ENCODE measurements around the gene TBX1. TPM values are rescaled to one million over a fixed set of nuclear protein-coding genes. Genes with fewer than 3 reads are reported as not detected.
A peak's percentile ranks its signal among the peaks of the same experiment; 100 is the strongest.

The TBX1 gene
- total RNA-seq, 4 donors from 2014 or later = 1.4 to 2.5 (median 1.8) TPM

GRCh38 chr22:19717691-19718455, 42.7 kb upstream of the TBX1 start:
- Histone ChIP-seq H3K27me3 (peaks cover 0 to 86% (median 5%) of the 10 kb centered on the region in 4 donors), H3K27ac (replicated peaks in 1 of 4) (peak overlapping the region in 3 of 4 donors; percentile 44 to 69 (median 64))
- intact Hi-C loops (cut with DNase I) = loop anchor here (1.0 kb wide), 1 partner anchor 39 kb away; no protein-coding TSS in a partner anchor

GRCh38 chr22:19718456-19719049, 42.0 kb upstream of the TBX1 start:
- 3% methylated on average over 24 of the region's 70 CpGs for WGBS
- H3K9me3 ChIP-seq = no peaks in the 10 kb centered on the region
- H3K36me3 ChIP-seq = peaks cover 0 to 29% (median 26%) of the 10 kb centered on the region in 4 donors
- H3K27ac ChIP-seq (replicated peaks in 1 of 4) = peak overlapping the region; percentile 2 to 69 (median 54)
- no peak for DNase-seq (ENCODE audit: extremely low spot score)
- H3K27me3 ChIP-seq = peaks cover 0 to 87% (median 6%) of the 10 kb centered on the region in 4 donors
- intact Hi-C loops (cut with DNase I) = loop anchor here (1.0 kb wide), 1 partner anchor 39 kb away; no protein-coding TSS in a partner anchor
- H3K4me3 ChIP-seq = peak overlapping the region; percentile 66 to 86 (median 70)
- no peak for TF ChIP-seq EP300 (IDR thresholded peaks at IDR 0.05)
- H3K4me1 ChIP-seq = peaks cover 58 to 70% (median 59%) of the 10 kb centered on the region in 4 donors

More at GRCh38 chr22:19717691-19718455, 42.7 kb upstream of the TBX1 start:
- Histone ChIP-seq H3K36me3 (peaks cover 0 to 29% (median 26%) of the 10 kb centered on the region in 4 donors), H3K9me3 (no peaks in the 10 kb centered on the region), H3K4me3 (peak overlapping the region; percentile 66 to 86 (median 70)), H3K4me1 (peaks cover 52 to 64% (median 52%) of the 10 kb centered on the region in 4 donors)
- DNase-seq (ENCODE audit: extremely low spot score) = no peak
- WGBS = 24% methylated on average over 14 of the region's 96 CpGs
- TF ChIP-seq CTCF (IDR thresholded peaks at IDR 0.05) = peak in 2 of 3 experiments; percentile 94 to 99
- no peak for TF ChIP-seq POLR2A (IDR thresholded peaks at IDR 0.05; ENCODE audit: low read depth)
- peak in 1 of 2 donors; percentile 29 for TF ChIP-seq POLR2AphosphoS5 (IDR thresholded peaks at IDR 0.05)
- TF ChIP-seq EP300 (IDR thresholded peaks at IDR 0.05) = no peak

- Histone ChIP-seq H3K27me3 (peaks cover 0 to 87% (median 7%) of the 10 kb centered on the region in 4 donors), H3K9me3 (no peaks in the 10 kb centered on the region), H3K36me3 (peaks cover 0 to 29% (median 26%) of the 10 kb centered on the region in 4 donors), H3K4me1 (peaks cover 57 to 70% (median 58%) of the 10 kb centered on the region in 4 donors), H3K4me3 (peak overlapping the region; percentile 66 to 86 (median 70)), H3K27ac (replicated peaks in 1 of 4) (peak overlapping the region; percentile 2 to 69 (median 54))
- no peak for DNase-seq (ENCODE audit: extremely low spot score)
- TF ChIP-seq CTCF (IDR thresholded peaks at IDR 0.05) = no peak
- TF ChIP-seq POLR2AphosphoS5 (IDR thresholded peaks at IDR 0.05) = no peak
- TF ChIP-seq POLR2A (IDR thresholded peaks at IDR 0.05; ENCODE audit: low read depth) = no peak
- no peak for TF ChIP-seq EP300 (IDR thresholded peaks at IDR 0.05)
- intact Hi-C loops (cut with DNase I) = no loop called here
- WGBS = 29% methylated on average over 15 of the region's 31 CpGs
Observed at GRCh38 chr22:19719050-19719482, 41.5 kb upstream of the TBX1 start.

- no peak for TF ChIP-seq CTCF (IDR thresholded peaks at IDR 0.05)
- TF ChIP-seq EP300 (IDR thresholded peaks at IDR 0.05) = no peak
- no peak for TF ChIP-seq POLR2AphosphoS5 (IDR thresholded peaks at IDR 0.05)
- no peak for TF ChIP-seq POLR2A (IDR thresholded peaks at IDR 0.05; ENCODE audit: low read depth)
- Histone ChIP-seq H3K27ac (replicated peaks in 1 of 4) (peak overlapping the region in 1 of 4 donors; percentile 64), H3K9me3 (no peaks in the 10 kb centered on the region), H3K27me3 (peaks cover 0 to 89% (median 7%) of the 10 kb centered on the region in 4 donors), H3K4me3 (peak overlapping the region in 3 of 4 donors; percentile 69 to 86 (median 71)), H3K4me1 (peaks cover 55 to 70% (median 58%) of the 10 kb centered on the region in 4 donors), H3K36me3 (peaks cover 0 to 29% (median 26%) of the 10 kb centered on the region in 4 donors)
- intact Hi-C loops (cut with DNase I) = no loop called here
- 80% methylated on average over 10 of the region's 12 CpGs for WGBS
- no peak for DNase-seq (ENCODE audit: extremely low spot score)
Observed at GRCh38 chr22:19719488-19720021, 41.0 kb upstream of the TBX1 start.
